ENCODE data around the gene SLC9C2.
"Not testable (repeated sequence)": the region's sequence is repeated elsewhere in the genome, so short reads cannot be mapped to it uniquely, and the experiment has no call there.

The SLC9C2 gene

DNA sequence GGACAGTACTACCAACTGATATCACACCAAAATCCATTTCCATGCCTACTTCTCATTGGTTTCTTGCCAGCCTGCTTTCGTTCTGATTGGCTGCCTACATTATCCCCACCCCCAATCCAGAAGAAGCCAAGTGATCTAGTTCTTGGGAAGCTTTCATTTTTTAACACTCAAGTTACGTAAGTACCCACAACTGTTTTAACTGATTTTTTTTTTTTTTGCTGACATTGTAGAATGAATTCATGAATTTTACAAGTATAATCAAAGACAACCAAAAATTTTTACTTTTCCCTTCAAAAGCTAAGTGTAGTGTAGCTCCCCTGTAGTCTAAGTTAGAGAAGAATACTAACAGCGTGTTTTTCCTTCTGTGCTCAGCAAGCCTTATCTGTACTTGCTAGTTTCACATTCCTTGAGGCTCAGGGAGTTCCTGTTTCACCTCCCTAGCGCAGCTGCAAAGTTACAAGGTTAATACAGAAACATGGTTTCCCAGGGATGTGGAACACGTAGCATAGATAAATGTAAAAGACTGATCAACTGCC is at the start of gene SLC9C2:
TSS of gene SLC9C2 (minus strand) at position 17 of the 536 bp plus-strand sequence. CDS start 1,296 bp downstream, outside the sequence.
- no peak for DNase-seq

DNA sequence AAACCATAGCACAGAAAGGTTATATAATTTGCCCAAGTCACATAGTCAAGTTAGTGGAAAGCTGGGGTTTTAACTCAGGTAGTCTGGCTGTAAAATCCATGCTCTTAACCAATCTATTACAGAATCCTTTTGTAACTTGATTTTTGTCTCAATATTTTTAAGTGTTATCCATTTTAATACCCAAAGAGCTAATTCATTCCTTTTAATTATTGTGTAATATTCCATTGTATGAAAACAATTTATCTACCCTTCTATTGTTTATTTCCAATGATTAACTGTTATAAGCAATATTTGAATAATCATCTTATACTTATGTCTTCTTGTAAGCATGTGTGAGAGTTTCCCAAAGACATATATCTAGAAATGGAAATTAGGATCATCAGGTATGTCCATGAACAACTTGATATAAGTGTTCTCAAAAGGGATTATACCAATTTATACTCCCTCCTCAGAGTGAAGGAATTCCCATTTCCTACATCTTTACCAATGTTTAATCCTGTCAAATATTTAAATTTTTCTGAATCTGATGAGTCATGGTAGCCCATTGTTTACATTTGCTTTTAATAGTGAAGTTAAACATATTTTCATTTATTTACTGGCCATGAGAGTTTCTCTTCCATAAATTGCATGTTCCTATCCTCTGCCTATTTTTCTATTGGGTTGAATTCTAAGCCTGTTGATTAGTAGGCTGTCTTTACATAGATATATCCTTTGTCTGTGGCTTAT is 46.2 kb upstream of the SLC9C2 start:
- no peak for DNase-seq

DNA sequence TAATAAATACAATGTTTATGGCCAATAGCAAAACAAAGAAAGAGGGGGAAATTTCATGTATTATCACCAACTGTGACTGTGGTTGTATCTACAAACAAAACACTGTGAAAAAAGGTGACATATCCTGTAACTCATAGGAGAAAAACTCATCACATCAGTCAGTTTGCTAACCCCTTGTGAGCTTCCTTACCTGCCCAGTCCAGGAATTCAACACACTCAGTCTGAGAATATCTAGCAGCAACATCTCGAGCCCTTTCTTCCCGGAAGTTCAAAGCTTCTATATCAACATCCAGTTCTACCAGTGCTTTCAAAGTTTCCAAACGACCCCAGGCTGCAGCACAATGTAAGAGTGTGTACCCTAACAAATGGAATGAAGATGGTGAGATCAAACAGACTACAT is 43.8 kb upstream of the SLC9C2 start:
- no peak for DNase-seq

- not testable (repeated sequence) for DNase-seq
Measured at GRCh38 chr1:173642450-173643139, 39.7 kb upstream of the SLC9C2 start.

- no peak for DNase-seq
Measured at GRCh38 chr1:173639102-173639501, 36.2 kb upstream of the SLC9C2 start.

- DNase-seq, result no peak
Measured at GRCh38 chr1:173638043-173639021, 35.5 kb upstream of the SLC9C2 start.

DNA sequence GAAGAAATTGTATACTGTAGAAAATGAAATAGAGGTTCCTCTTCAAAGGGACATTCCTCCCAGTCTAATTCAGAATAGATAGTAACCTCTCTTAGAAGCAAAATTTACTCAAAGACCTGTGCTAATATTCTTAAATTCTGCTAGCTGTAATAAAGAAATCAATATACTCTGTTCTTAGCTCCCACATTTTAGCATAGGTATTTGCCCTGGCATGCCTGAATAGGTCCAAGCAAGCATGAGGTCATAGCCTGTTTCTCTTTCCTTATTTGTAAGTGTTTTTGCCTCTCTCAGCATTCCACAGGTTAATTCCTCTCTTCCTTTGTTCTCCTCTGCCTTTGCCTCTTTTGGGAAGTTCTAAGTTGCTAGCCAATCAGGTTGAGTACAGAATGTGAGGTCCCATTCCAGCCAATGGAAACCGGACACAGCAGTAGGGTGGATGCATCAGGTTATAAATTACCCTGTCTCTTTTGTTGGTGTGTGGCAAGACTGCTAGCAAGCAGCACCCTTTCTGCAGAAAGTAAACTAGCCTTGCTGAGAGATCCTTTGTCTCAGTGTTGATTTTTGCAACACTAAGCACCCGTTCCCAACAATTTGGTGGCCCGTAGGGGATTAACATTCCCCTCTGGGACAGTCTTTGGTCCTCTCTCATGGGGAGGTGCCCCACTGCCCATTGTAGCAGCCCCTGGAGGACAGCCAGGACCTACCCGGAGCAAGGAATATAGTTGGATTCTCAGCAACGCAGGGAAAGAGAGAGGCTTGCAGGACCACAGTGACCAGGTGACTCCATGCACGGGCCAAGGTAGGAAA is 34.6 kb upstream of the SLC9C2 start:
- not testable (repeated sequence) for DNase-seq

- no peak for DNase-seq
Measured at GRCh38 chr1:173635116-173635515, 32.2 kb upstream of the SLC9C2 start, which contains the start of gene TEX50. Gene TEX50, plus strand, starts transcription at chr1:173635338. Its CDS starts 184 bp downstream, at chr1:173635522.

- DNase-seq, result no peak
Measured at GRCh38 chr1:173628888-173629287, 26.0 kb upstream of the SLC9C2 start.

DNA sequence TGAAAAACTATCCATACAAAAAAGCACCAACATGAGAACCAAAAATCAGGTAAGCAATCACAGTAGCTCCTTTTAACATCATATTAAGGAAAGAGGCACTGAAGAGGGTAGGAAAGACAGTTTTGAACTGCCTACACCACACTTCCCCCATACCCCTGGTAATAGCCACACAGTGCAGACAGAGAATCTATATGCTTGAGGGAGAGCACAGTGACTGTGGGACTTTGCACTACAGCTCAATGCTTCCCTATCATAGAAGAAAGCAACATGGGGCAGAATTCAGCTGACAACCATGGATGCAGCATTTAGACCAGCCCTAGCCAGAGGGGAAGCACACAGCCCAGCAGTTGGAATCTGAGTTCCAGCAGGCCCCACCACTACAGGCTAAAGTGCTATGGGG is 24.4 kb upstream of the SLC9C2 start:
- DNase-seq, result no peak

- DNase-seq, result no peak
Measured at GRCh38 chr1:173616859-173617258, 14.0 kb upstream of the SLC9C2 start.

- DNase-seq, result not testable (repeated sequence)
Measured at GRCh38 chr1:173613086-173613485, 10.2 kb upstream of the SLC9C2 start.

DNA sequence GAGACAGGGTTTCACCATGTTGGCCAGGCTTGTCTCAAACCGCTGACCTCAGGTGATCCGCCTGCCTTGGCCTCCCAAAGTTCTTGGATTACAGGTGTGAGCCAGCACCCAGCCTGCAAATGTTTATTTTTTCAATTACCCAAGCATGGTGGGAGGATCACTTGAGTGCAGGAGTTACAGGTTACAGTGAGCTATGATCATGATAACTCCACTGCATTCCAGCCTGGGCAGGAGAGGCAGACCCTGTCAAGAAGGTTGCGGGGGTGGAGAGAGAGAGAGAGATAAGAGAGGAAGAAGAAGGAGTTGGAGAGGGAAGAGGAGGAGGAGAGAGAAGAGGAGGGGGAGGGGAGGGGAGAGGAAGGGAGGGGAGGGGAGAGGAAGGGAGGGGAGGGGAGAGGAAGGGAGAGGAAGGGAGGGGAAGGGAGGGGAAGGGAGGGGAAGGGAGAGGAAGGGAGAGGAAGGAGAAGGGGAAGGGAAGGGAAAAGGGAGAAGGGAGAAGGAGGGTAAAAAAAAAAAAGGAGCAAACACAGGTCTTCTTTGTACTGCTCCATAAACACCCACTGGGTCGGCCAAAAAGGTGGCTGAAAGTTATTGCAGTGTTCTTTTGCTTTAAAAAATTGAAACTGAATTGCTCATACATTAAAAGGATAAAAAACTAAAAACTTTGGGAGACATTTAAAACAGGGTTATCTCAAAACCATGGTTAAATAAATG is 5.8 kb upstream of the SLC9C2 start:
- no peak for DNase-seq

DNA sequence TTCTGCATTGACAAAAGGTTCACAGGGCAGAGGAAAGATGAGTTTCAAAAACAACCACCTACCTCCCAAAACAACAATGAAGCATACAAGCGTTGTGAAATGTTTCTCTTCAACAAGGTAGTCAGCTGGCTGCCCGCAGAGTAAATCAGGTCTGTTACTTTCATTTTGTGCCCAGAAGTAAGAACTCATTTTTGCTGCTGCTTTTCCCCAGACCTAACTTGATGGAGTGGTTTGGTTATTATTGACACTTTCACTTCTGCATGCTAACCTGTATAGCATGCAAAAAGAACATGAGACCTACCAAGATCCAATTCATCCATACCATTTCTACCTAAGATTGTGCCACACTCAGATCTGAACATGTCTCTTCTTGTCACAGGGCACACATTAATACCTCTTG is 1.3 kb downstream of the SLC9C2 start:
- DNase-seq, result no peak

GRCh38 chr1:173596097-173596825 is 6.6 kb downstream of the SLC9C2 start:
- DNase-seq, result no peak

DNA sequence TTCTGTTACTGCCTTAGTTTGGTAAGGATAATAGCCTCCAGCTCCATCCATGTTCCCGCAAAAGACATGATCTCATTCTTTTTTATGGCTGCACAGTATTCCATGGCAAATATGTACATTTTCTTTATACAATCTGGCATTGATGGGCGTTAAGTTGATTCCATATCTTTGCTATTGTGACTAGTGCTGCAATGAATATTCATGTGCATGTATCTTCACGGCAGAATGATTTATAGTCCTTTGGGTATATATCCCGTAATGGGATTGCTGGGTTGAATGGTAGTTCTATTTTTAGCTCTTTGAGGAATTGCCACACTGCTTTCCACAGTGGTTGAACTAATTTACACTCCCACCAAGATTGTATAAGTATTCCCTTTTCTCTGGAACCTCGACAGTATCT is 11.7 kb downstream of the SLC9C2 start:
- not testable (repeated sequence) for DNase-seq

GRCh38 chr1:173590557-173590956 is 12.3 kb downstream of the SLC9C2 start:
- no peak for DNase-seq

- no peak for DNase-seq
Measured at GRCh38 chr1:173581383-173582079, 21.3 kb downstream of the SLC9C2 start.

DNA sequence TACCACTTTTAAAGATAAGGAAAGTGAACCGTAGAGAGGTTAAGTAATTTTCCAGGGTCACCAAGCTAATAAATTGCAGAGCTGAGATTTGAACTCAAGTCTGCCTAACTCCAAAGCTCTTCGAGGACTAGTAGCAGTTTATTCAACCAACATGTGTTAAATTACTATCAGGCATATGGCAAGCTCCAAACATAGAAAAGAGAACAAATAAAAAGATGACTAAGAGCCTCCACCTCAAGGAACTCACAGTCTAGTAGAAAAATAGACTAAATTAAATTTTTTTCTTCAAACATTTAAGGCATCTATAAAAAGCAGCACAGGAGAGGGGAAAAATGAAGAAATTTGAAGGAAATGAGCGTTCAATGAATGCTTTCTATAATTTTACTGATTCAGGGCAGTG is 22.2 kb downstream of the SLC9C2 start:
- no peak for DNase-seq

GRCh38 chr1:173580071-173580470 is 22.8 kb downstream of the SLC9C2 start:
- no peak for DNase-seq
